Glutamatergic neuron (in vitro differentiated cells): Measurements from ENCODE around the gene GLG1. TPM values are rescaled to one million over a fixed set of nuclear protein-coding genes. Genes with fewer than 3 reads are reported as not detected.

ENCODE experiments used
- DNase-seq: peaks from one replicate; pipeline ENCODE4 v3.0.0; 2022
- H3K27ac Mint-ChIP-seq: one replicate; pipeline ENCODE4 v1.8.0; 2020; ENCODE audit warnings: mild to moderate bottlenecking, mixed read lengths, inconsistent platforms; ENCODE audit not compliant: unreplicated experiment
- H3K27me3 Mint-ChIP-seq: one replicate; pipeline ENCODE4 v1.8.0; 2020; ENCODE audit warnings: mild to moderate bottlenecking, moderate library complexity, mixed read lengths, inconsistent platforms; ENCODE audit not compliant: unreplicated experiment
- H3K36me3 Mint-ChIP-seq: one replicate; pipeline ENCODE4 v1.8.0; 2020; ENCODE audit warnings: mild to moderate bottlenecking, mixed read lengths, inconsistent platforms; ENCODE audit not compliant: unreplicated experiment
- H3K4me1 Mint-ChIP-seq: one replicate; pipeline ENCODE4 v1.8.0; 2020; ENCODE audit warnings: mild to moderate bottlenecking, low read depth, mixed read lengths, inconsistent platforms; ENCODE audit not compliant: unreplicated experiment
- H3K4me3 Mint-ChIP-seq: one replicate; pipeline ENCODE4 v1.8.0; 2020; ENCODE audit warnings: mild to moderate bottlenecking, mixed read lengths, inconsistent platforms; ENCODE audit not compliant: unreplicated experiment
- H3K9me3 Mint-ChIP-seq: one replicate; pipeline ENCODE4 v1.8.0; 2020; ENCODE audit warnings: mild to moderate bottlenecking, moderate library complexity, mixed read lengths, inconsistent platforms; ENCODE audit not compliant: unreplicated experiment
- CTCF ChIP-seq: fragments of 200-600 bp; sonication (generic); IDR thresholded peaks from one replicate; pipeline ENCODE4 v1.5.0; 2021; ENCODE audit not compliant: partially characterized antibody, unreplicated experiment
- total RNA-seq: library from RNA; stranded (reverse); fragmentation: NEBNext Ultra II Directional; extraction: Animal tissue kit (Norgen Biotek cat#: 25700); gene quantifications from one replicate; pipeline ENCODE4 v1.2.1, GENCODE V29; 2021; ENCODE audit not compliant: unreplicated experiment

Gene GLG1
- total RNA-seq, 1 donor from 2014 or later = 143 TPM

GRCh38 chr16:74578838-74579237 is 28.1 kb downstream of the GLG1 start:
- Mint-ChIP-seq H3K9me3 (no peaks in the 10 kb centered on the region), H3K27ac (no peak overlapping the region), H3K36me3 (no peaks in the 10 kb centered on the region), H3K27me3 (no peaks in the 10 kb centered on the region), H3K4me1 (peaks cover 6% of the 10 kb centered on the region), H3K4me3 (no peak overlapping the region)
- no peak for DNase-seq
- TF ChIP-seq CTCF = no peak

- Mint-ChIP-seq H3K4me3 (no peak overlapping the region), H3K9me3 (no peaks in the 10 kb centered on the region), H3K27me3 (no peaks in the 10 kb centered on the region), H3K27ac (no peak overlapping the region), H3K4me1 (peaks cover 7% of the 10 kb centered on the region), H3K36me3 (no peaks in the 10 kb centered on the region)
- no peak for DNase-seq
- TF ChIP-seq CTCF = no peak
These were observed 28.5 kb downstream of the GLG1 start for GRCh38 chr16:74578433-74578832.

DNA sequence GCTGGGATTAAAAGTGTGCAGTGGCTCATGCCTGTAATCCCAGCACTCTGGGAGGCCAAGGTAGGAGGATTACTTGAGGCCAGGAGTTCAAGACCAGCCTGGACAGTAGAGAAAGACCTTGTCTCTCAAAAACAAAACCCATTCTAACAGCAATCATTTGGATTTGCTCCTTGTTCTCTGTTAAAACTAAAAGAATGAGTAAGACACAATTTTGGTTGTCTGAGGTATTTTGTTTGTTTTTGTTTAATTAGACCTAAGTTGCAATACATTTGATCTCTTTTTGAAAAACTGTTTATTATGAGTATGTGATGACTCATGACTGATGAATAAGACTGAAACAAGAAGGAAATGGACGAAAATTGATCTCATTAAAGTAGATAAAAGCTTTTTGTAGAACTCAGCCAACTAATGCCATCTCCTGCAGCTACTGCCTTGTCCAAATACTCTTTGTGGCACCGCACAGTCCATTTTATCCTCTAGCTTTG is 29.0 kb downstream of the GLG1 start:
- no peak overlapping the region for H3K4me3 Mint-ChIP-seq
- no peak overlapping the region for H3K27ac Mint-ChIP-seq
- no peak for TF ChIP-seq CTCF
- no peak for DNase-seq
- no peaks in the 10 kb centered on the region for H3K27me3 Mint-ChIP-seq
- no peaks in the 10 kb centered on the region for H3K36me3 Mint-ChIP-seq
- H3K9me3 Mint-ChIP-seq = no peaks in the 10 kb centered on the region
- H3K4me1 Mint-ChIP-seq = peaks cover 8% of the 10 kb centered on the region

- peaks cover 2% of the 10 kb centered on the region for H3K27me3 Mint-ChIP-seq
- no peaks in the 10 kb centered on the region for H3K36me3 Mint-ChIP-seq
- H3K27ac Mint-ChIP-seq = no peak overlapping the region
- no peak overlapping the region for H3K4me3 Mint-ChIP-seq
- DNase-seq = no peak
- peaks cover 18% of the 10 kb centered on the region for H3K4me1 Mint-ChIP-seq
- TF ChIP-seq CTCF = no peak
- no peaks in the 10 kb centered on the region for H3K9me3 Mint-ChIP-seq
These were observed 30.9 kb downstream of the GLG1 start for GRCh38 chr16:74575807-74576643.

- H3K27ac Mint-ChIP-seq = no peak overlapping the region
- H3K4me1 Mint-ChIP-seq = peaks cover 24% of the 10 kb centered on the region
- no peak for TF ChIP-seq CTCF
- peaks cover 2% of the 10 kb centered on the region for H3K27me3 Mint-ChIP-seq
- no peak for DNase-seq
- H3K4me3 Mint-ChIP-seq = no peak overlapping the region
- no peaks in the 10 kb centered on the region for H3K9me3 Mint-ChIP-seq
- H3K36me3 Mint-ChIP-seq = no peaks in the 10 kb centered on the region
These were observed 31.6 kb downstream of the GLG1 start for GRCh38 chr16:74575175-74575806.
